ENCODE data around the gene RALGAPA1.

DNA sequence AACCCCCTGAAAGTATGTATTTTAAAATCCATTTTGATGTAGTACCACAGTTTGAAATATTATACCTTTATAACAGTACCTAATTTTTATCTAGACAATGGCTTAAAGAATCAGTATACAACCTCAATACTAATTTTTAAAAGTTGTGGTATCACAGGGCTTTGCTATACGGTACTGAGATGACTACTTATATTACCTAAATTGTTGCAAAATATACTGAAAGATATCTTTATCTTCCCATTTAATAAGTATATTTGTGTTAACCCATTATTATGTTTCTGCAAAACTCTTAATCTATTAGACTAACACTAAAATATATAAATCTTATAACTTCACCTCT lies 67.1 kb downstream of the RALGAPA1 start:
- TF ChIP-seq, protein P1, sequence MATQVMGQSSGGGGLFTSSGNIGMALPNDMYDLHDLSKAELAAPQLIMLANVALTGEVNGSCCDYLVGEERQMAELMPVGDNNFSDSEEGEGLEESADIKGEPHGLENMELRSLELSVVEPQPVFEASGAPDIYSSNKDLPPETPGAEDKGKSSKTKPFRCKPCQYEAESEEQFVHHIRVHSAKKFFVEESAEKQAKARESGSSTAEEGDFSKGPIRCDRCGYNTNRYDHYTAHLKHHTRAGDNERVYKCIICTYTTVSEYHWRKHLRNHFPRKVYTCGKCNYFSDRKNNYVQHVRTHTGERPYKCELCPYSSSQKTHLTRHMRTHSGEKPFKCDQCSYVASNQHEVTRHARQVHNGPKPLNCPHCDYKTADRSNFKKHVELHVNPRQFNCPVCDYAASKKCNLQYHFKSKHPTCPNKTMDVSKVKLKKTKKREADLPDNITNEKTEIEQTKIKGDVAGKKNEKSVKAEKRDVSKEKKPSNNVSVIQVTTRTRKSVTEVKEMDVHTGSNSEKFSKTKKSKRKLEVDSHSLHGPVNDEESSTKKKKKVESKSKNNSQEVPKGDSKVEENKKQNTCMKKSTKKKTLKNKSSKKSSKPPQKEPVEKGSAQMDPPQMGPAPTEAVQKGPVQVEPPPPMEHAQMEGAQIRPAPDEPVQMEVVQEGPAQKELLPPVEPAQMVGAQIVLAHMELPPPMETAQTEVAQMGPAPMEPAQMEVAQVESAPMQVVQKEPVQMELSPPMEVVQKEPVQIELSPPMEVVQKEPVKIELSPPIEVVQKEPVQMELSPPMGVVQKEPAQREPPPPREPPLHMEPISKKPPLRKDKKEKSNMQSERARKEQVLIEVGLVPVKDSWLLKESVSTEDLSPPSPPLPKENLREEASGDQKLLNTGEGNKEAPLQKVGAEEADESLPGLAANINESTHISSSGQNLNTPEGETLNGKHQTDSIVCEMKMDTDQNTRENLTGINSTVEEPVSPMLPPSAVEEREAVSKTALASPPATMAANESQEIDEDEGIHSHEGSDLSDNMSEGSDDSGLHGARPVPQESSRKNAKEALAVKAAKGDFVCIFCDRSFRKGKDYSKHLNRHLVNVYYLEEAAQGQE (IDR thresholded peaks at IDR 0.05; ENCODE audit: insufficient read depth in 1 of 2, low read depth in 2 of 2, low read length in 2 of 2) = no peak
- no peak for TF ChIP-seq POLR2AphosphoS5 (IDR thresholded peaks at IDR 0.05; ENCODE audit: low read depth, low read length)
- no peak for TF ChIP-seq FOXP2 (optimal IDR thresholded peaks at IDR 0.05; ENCODE audit: borderline replicate concordance, extremely low read depth, extremely low read length, insufficient read depth)

Data from PFSK-1 (cell line).